ENCODE results near the gene FAM25A. TPM values are rescaled to one million over a fixed set of nuclear protein-coding genes. Genes with fewer than 3 reads are reported as not detected.
"Not testable (repeated sequence)": the region's sequence is repeated elsewhere in the genome, so short reads cannot be mapped to it uniquely, and the experiment has no call there.

FAM25A gene
- total RNA-seq, 1 experiment from 2014 or later, result not detected

- ATAC-seq, result no peak
- no peaks in the 10 kb centered on the region for H3K4me1 ChIP-seq (ENCODE audit: control insufficient read depth, insufficient read depth, low read length)
- no peaks in the 10 kb centered on the region for H3K36me3 ChIP-seq (ENCODE audit: control insufficient read depth, insufficient read depth, low read length)
- CTCF ChIA-PET, result no interaction called here
- no peak overlapping the region for H3K4me3 ChIP-seq (ENCODE audit: low read depth in 2 of 2, low read length in 2 of 2)
- POLR2A ChIA-PET, result interaction anchor here (0.7 kb wide), 1 partner anchor 12 kb away, joined by 3 read pairs; no protein-coding TSS in a partner anchor
- in situ Hi-C loops (cut with HindIII; ENCODE audit: low pct_unique_long_range_greater_than_20kb, low sequenced_read_pairs) (no loop called here), intact Hi-C loops (cut with micrococcal nuclease; ENCODE audit: unreplicated experiment) (no loop called here)
- BruUV-seq (replicated peaks), result no TSS peak
- TF ChIP-seq TCF7L2 (IDR thresholded peaks at IDR 0.05; ENCODE audit: low read depth, low read length), result no peak
- TF ChIP-seq CTCF (IDR thresholded peaks at IDR 0.05), result no peak
- TF ChIP-seq SIN3A (IDR thresholded peaks at IDR 0.05; ENCODE audit: borderline replicate concordance, insufficient read depth, low read depth, low read length), result no peak
- no peak for TF ChIP-seq POLR2AphosphoS5 (IDR thresholded peaks at IDR 0.05; ENCODE audit: low read depth, low read length)
- no peak for TF ChIP-seq REST (IDR thresholded peaks at IDR 0.05; ENCODE audit: insufficient read depth in 1 of 2, low read depth in 2 of 2, low read length in 1 of 2)
- H3K27me3 ChIP-seq (ENCODE audit: control insufficient read depth, insufficient read depth, low read length), result no peaks in the 10 kb centered on the region
- H3K27ac ChIP-seq (ENCODE audit: low read length), result no peak overlapping the region
- DNase-seq (ENCODE audit: low read depth, low spot score), result no peak
- H3K9me3 ChIP-seq (ENCODE audit: control insufficient read depth, insufficient read depth, low read depth, low read length), result no peaks in the 10 kb centered on the region
Measured at GRCh38 chr10:86981716-86982115, 38.4 kb upstream of the FAM25A start.

GRCh38 chr10:86984498-86984897 is 35.6 kb upstream of the FAM25A start:
- BruUV-seq (replicated peaks); DNase-seq (ENCODE audit: low read depth, low spot score); POLR2A ChIA-PET: not testable (repeated sequence)

GRCh38 chr10:86988520-86988919 is 31.6 kb upstream of the FAM25A start:
- POLR2A ChIA-PET, result no interaction called here

More at GRCh38 chr10:86984498-86984897, 35.6 kb upstream of the FAM25A start:
- intact Hi-C loops (cut with micrococcal nuclease; ENCODE audit: unreplicated experiment); in situ Hi-C loops (cut with HindIII; ENCODE audit: low pct_unique_long_range_greater_than_20kb, low sequenced_read_pairs); H3K27ac ChIP-seq (ENCODE audit: low read length); H3K4me1 ChIP-seq (ENCODE audit: control insufficient read depth, insufficient read depth, low read length); H3K27me3 ChIP-seq (ENCODE audit: control insufficient read depth, insufficient read depth, low read length); H3K36me3 ChIP-seq (ENCODE audit: control insufficient read depth, insufficient read depth, low read length); H3K4me3 ChIP-seq (ENCODE audit: low read depth in 2 of 2, low read length in 2 of 2); H3K9me3 ChIP-seq (ENCODE audit: control insufficient read depth, insufficient read depth, low read depth, low read length); ATAC-seq; CTCF ChIA-PET: not testable (repeated sequence)

More at GRCh38 chr10:86988520-86988919, 31.6 kb upstream of the FAM25A start:
- Histone ChIP-seq H3K27me3 (ENCODE audit: control insufficient read depth, insufficient read depth, low read length) (no peaks in the 10 kb centered on the region), H3K4me1 (ENCODE audit: control insufficient read depth, insufficient read depth, low read length) (no peaks in the 10 kb centered on the region), H3K36me3 (ENCODE audit: control insufficient read depth, insufficient read depth, low read length) (no peaks in the 10 kb centered on the region), H3K4me3 (ENCODE audit: low read depth in 2 of 2, low read length in 2 of 2) (no peak overlapping the region), H3K27ac (ENCODE audit: low read length) (no peak overlapping the region), H3K9me3 (ENCODE audit: control insufficient read depth, insufficient read depth, low read depth, low read length) (no peaks in the 10 kb centered on the region)
- DNase-seq (ENCODE audit: low read depth, low spot score), result no peak
- in situ Hi-C loops (cut with HindIII; ENCODE audit: low pct_unique_long_range_greater_than_20kb, low sequenced_read_pairs) (no loop called here), intact Hi-C loops (cut with micrococcal nuclease; ENCODE audit: unreplicated experiment) (no loop called here)
- no peak for TF ChIP-seq REST (IDR thresholded peaks at IDR 0.05; ENCODE audit: insufficient read depth in 1 of 2, low read depth in 2 of 2, low read length in 1 of 2)
- TF ChIP-seq TCF7L2 (IDR thresholded peaks at IDR 0.05; ENCODE audit: low read depth, low read length), result no peak
- no peak for TF ChIP-seq SIN3A (IDR thresholded peaks at IDR 0.05; ENCODE audit: borderline replicate concordance, insufficient read depth, low read depth, low read length)
- no peak for TF ChIP-seq CTCF (IDR thresholded peaks at IDR 0.05)
- no peak for TF ChIP-seq POLR2AphosphoS5 (IDR thresholded peaks at IDR 0.05; ENCODE audit: low read depth, low read length)
- no TSS peak for BruUV-seq (replicated peaks)
- no peak for ATAC-seq
- CTCF ChIA-PET, result interaction anchor here (0.8 kb wide), 1 partner anchor 21 kb away, joined by 3 read pairs; the partner anchor contains the start of gene ADIRF
